ENCODE data around the gene RAB15. TPM values are rescaled to one million over a fixed set of nuclear protein-coding genes. Genes with fewer than 3 reads are reported as not detected.
"Not testable (repeated sequence)": the region's sequence is repeated elsewhere in the genome, so short reads cannot be mapped to it uniquely, and the experiment has no call there.

Gene RAB15
- total RNA-seq, 1 experiment from 2014 or later: 42.3 TPM

GRCh38 chr14:64937821-64938193 is 34.3 kb downstream of the RAB15 start:
- peak; percentile 3 for DNase-seq (ENCODE audit: low spot score)

GRCh38 chr14:64937171-64937820 is 34.8 kb downstream of the RAB15 start:
- no peak for DNase-seq (ENCODE audit: low spot score)

DNA sequence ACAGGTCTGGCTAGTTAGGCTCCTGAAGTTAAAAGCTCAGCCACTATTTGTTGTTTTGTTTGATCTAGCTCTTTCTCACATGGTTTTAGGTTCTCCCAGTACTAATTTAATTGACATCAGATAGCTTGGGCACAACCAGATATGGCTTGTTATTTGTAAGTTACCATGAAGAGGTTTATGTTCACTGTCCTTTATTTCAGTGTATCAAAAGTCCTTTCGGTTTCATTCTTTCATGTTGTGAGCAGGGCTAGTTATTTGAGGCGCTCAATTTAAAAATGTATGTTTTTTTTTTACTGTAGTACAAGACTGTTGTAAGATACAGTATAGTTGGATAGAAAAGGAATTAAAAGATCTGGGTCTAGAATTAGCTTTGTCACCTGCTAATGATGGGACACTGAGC is 36.6 kb downstream of the RAB15 start:
- DNase-seq (ENCODE audit: low spot score): no peak

GRCh38 chr14:64934338-64934929 is 37.7 kb downstream of the RAB15 start:
- no peak for DNase-seq (ENCODE audit: low spot score)

- DNase-seq (ENCODE audit: low spot score): no peak
Measured at GRCh38 chr14:64932231-64932630, 39.9 kb downstream of the RAB15 start.

DNA sequence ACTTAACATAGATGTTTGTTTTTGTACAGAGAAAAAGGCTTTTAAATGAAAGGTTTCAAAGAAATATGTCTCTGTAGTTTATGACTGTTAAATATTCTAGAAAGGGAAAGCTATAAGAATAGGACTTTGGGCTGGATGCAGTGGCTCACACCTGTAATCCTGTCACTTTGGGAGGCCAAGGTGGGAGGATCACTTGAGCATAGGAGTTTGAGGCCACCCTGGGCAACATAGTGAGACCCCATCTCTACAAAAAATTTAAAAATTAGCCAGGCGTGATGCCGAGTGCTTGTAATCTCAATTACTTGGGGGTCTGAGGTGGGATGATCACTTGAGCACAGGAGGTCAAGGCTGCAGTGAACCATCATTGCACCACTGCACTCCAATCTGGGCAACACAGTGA is 41.0 kb downstream of the RAB15 start:
- DNase-seq (ENCODE audit: low spot score): no peak

GRCh38 chr14:64930085-64930843 is 41.9 kb downstream of the RAB15 start:
- no peak for DNase-seq (ENCODE audit: low spot score)

GRCh38 chr14:64929014-64929359 is 43.1 kb downstream of the RAB15 start:
- DNase-seq (ENCODE audit: low spot score): no peak

DNA sequence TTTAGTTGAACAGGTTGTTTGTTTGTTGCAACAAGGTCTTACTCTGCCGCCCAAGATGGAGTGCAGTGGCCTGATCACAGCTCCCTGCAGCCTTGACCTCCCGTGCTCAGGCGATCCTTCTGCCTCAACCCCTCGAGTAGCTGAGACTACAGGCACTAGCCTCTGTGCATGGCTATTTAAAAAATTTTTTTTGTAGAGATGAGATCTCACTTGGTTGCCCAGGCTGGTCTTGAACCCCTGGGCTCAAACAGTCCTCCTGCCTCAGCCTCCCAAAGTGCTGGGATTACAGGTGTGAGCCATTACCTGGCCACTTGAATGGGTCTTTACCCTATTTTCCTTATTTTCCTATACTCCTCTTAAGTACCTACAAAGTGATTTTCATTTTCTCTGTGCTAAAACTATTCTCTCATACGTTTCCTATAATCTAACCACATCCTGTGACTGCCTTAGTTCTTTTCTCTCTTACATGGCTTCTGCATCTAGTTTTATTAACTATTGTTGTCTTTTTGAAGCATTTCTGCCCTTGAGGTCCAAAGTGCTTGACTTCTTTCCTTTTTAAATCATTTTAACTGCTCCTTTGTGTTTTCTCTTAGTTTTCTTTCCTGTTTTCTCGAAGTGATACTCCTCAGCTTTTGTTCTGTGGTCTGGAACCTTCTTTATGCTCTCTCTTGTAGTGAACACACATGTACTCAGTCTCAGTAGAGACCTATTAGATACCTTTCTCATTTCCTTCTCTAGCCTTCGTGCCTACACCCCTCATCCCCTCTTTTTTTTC is 43.7 kb downstream of the RAB15 start:
- DNase-seq (ENCODE audit: low spot score): no peak

GRCh38 chr14:64927031-64927430 is 45.1 kb downstream of the RAB15 start:
- DNase-seq (ENCODE audit: low spot score): no peak

DNA sequence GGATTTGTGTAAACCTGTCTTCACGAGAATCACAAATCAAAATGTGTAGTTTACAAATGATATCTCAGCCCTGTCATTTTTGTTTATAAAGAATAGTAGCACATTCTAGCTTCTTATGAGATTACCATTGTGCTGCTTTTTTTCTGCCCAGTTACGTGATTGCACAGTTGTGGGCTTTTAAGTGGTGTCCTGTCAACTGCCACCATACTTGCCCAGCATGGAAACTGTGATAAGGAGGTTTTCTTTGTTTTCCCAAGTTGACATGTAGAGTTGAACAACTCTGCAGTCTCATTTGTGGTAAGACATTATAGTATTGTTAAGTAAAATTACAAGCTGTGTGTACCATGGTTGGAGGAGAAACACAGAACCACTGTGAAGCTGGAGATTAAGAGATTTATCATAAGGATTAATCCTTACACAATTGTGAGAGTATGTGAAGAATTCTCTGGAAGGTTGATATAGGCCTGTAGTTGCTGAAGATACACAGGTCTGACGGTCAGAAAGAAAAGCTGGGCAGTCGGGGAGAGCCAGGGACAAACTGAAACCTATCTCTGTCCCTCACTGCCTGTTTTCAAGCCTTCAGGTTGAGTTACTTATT is 45.6 kb downstream of the RAB15 start:
- DNase-seq (ENCODE audit: low spot score): no peak

DNA sequence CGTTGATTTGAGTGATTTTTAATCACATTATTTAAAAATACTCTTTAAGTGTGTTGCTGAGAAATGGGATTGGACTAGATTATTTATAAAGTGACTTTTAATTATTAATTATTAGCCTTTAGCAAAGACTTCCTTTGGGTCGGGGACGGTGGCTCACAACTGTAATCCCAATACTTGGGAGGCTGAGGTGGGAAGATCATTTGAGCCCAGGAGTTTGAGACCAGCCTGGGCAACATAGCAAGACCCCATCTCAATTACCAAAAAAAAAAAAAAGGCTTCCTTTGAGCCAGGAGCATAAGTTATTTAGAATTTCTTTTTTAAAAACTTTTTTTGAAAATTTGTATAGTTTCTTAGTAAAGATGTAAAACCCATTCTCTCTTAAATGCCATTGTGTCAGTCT is 49.1 kb downstream of the RAB15 start:
- no peak for DNase-seq (ENCODE audit: low spot score)

GRCh38 chr14:64920465-64920864 is 51.7 kb downstream of the RAB15 start:
- no peak for DNase-seq (ENCODE audit: low spot score)

GRCh38 chr14:64919618-64920017 is 52.5 kb downstream of the RAB15 start:
- DNase-seq (ENCODE audit: low spot score): no peak

GRCh38 chr14:64919215-64919614 is 52.9 kb downstream of the RAB15 start:
- no peak for DNase-seq (ENCODE audit: low spot score)

DNA sequence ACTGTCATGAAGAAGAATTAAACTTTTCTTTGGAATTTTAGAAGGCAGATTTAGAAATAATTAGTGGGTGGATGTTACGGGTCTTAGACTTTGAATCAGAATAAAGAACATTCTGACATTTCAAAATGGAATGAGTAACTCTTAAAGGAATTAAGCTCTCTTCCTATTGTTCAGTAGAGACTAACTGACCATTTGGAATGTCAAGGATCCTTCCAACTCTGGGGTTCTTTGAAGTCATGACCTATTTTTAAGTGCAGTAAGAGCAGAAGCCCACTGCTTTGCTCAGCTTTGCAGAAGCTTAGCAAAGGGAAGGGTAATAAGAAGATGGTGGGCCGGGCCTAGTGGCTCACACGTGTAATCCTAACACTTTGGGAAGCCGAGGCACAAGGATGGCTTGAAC is 53.9 kb downstream of the RAB15 start:
- DNase-seq (ENCODE audit: low spot score): no peak

DNA sequence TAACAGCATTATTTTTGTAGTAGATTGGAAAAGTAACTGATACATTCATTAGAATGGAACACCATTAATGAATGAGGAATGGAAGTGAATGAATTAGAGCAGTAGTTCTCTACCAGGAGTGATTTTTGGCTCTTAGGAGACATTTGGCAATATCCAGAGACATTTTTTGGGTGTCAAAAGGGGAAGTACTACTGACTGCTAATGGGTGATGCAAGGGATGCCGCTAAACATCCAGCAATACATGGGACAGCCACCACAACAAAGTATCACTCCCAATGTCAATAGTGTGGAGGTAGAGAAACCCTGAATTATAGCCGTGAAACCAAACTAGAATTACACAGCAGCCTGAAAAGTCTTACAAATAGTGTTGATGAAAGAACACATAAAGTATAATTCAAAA is 56.3 kb downstream of the RAB15 start:
- no peak for DNase-seq (ENCODE audit: low spot score)

DNA sequence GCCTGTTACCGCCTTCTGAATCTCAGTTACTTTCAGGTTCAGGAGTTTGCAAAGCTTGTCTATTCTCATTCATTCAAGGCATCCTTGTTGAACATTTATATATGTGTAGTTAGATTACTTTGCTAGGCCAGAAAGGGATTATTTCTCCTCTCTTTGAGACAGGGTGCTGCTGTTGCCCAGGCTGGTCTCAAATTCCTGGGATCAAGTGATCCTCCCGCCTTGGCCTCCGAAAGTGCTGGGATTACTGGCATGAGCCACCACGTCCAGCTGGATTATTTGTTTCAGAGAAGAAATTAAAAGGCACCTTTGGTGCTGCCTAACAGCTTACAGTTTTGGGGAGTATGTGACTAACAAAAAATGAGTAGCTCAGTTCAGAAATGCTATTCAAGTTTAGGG is 57.1 kb downstream of the RAB15 start:
- peak; percentile 0 for DNase-seq (ENCODE audit: low spot score)

- peak; percentile 94 for DNase-seq (ENCODE audit: low spot score)
Measured at GRCh38 chr14:64914237-64915028, 57.7 kb downstream of the RAB15 start, which contains the start of gene CHURC1. Gene CHURC1 (plus strand): TSS chr14:64914455. CDS start chr14:64914496, 41 bp downstream.

GRCh38 chr14:64913477-64913876 is 58.7 kb downstream of the RAB15 start:
- DNase-seq (ENCODE audit: low spot score): not testable (repeated sequence)

DNA sequence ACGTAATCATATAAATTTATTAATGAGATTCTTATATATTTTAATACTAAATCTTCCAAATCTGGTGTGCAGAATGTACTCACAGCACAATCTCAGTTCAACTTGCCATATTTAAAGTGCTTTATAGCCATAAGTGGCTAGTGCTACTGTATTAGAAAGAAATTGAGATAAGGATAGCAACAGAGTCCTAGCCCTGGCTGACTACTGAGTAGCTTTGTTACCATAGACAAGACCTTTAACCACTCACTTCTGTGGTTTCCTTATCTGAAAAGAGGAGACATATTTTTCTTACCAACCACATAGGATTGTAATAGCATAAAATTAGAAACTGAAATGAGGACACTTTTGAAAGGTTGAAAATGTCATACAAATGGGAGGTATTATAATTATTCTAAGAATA is 59.9 kb downstream of the RAB15 start:
- no peak for DNase-seq (ENCODE audit: low spot score)

Data from A172 (cell line).